GM23248 (cell line): Measurements from ENCODE around the gene CCDC117.

ENCODE experiments used
- EZH2 ChIP-seq: fragments of 200-600 bp; sonication (generic); IDR thresholded peaks from 2 replicates; pipeline ENCODE4 v1.6.1; 2018; ENCODE audit warnings: antibody characterized with exemption, mild to moderate bottlenecking; ENCODE audit not compliant: insufficient read depth, poor library complexity, severe bottlenecking
- EZH2phosphoT487 ChIP-seq: fragments of 200-600 bp; sonication (generic); IDR thresholded peaks from 2 replicates; pipeline ENCODE4 v1.6.1; 2018; ENCODE audit warnings: antibody characterized with exemption, moderate library complexity, mild to moderate bottlenecking, low read depth; ENCODE audit not compliant: insufficient read depth

DNA sequence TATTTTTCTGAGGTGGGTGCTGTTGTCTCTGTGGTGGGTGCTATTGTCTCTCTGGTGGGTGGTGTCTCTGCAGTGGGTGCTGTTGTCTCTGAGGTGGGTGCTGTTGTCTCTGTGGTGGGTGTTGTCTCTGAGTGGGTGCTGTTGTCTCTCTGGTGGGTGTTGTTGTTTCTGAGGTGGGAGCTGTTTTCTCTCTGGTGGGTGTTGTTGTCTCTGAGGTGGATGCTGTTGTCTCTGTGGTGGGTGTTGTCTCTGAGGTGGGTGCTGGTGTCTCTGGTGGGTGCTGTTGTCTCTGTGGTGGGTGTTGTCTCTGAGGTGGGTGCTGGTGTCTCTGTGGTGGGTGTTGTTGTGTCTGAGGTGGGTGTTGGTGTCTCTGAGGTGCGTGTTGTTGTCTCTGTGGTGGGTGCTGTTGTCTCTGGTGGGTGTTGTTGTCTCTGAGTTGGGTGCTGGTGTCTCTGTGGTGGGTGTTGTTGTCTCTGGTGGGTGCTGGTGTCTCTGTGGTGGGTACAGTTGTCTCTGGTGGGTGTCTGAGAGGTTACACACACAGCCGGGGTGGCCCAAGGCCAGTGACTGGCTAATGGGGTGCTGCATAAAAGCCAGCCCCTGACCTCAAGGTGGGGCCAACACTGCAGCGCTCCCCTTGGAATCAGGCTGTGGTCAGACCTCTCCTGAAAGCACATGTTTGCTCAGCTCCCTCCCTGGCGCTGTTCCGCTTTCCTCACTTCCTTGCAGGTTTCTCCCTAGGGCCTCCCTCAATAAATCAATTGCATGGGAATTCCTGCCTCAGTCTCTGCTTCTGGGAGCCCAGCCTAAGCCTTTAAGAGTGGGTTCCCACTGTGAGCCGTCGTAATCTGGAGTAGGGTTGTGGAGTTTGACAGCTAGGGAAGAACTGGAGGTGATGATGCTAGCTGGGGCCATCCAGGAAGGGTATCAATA is 58.9 kb downstream of the CCDC117 start:
- no peak for TF ChIP-seq EZH2phosphoT487
- TF ChIP-seq EZH2 = no peak
